WERI-Rb-1 (cell line): Measurements from ENCODE around the gene IWS1.

Experiments
- DNase-seq: peaks from one replicate; pipeline ENCODE4 v3.0.0-alpha.2; 2020
- H3K27ac ChIP-seq: fragments of 250-450 bp; sonication (Bioruptor Pico); 2 replicates; pipeline ENCODE4 v1.5.1; 2020; ENCODE audit warnings: mild to moderate bottlenecking, moderate library complexity
- H3K27me3 ChIP-seq: fragments of 250-450 bp; sonication (Bioruptor Pico); 2 replicates; pipeline ENCODE4 v1.5.1; 2021; ENCODE audit warnings: mild to moderate bottlenecking, low read depth, moderate library complexity; ENCODE audit not compliant: insufficient read depth, severe bottlenecking
- H3K36me3 ChIP-seq: fragments of 250-450 bp; sonication (Bioruptor Pico); 2 replicates; pipeline ENCODE4 v1.5.1; 2020; ENCODE audit warnings: mild to moderate bottlenecking, moderate library complexity
- H3K4me3 ChIP-seq: 2 replicates; pipeline ENCODE4 v1.5.1; 2011; ENCODE audit warnings: low read depth, mild to moderate bottlenecking, control low read depth, low read length
- H3K9me3 ChIP-seq: fragments of 250-450 bp; sonication (Bioruptor Pico); 2 replicates; pipeline ENCODE4 v1.5.1; 2021; ENCODE audit warnings: mild to moderate bottlenecking, moderate library complexity; ENCODE audit not compliant: severe bottlenecking
- CTCF ChIP-seq: IDR thresholded peaks from 2 replicates; pipeline ENCODE4 v1.5.1; 2011; ENCODE audit warnings: low read depth, mild to moderate bottlenecking, control low read depth, inconsistent platforms, low read length

Gene IWS1

GRCh38 chr2:127469974-127470373, 56.3 kb downstream of the IWS1 start:
- peaks cover 7% of the 10 kb centered on the region; the same call in 1 of the 2 replicates for H3K36me3 ChIP-seq
- TF ChIP-seq CTCF = no peak
- H3K27me3 ChIP-seq = no peaks in the 10 kb centered on the region
- no peak overlapping the region for H3K27ac ChIP-seq
- DNase-seq = no peak
- H3K9me3 ChIP-seq = no peaks in the 10 kb centered on the region
- H3K4me3 ChIP-seq = no peak overlapping the region

DNA sequence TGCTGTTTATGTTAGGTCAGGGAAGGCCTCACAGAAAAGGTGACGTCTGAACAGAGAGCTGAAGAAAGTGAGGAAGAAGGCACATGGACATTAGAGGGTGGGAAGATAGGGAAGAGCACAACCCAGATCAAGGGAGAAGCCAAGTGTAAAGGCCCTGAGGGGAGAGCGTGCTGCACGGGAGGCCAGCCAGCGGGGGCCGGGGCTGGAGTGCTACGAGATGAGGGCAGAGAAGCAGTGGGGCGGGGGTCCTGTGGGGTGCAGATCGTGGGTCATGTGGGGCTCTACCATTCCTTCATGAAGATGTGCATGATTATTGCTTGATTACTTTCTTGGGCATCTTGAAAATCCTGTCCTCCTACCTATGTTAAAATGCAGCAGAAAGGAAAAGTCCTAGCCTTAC, 57.2 kb downstream of the IWS1 start:
- TF ChIP-seq CTCF = no peak
- no peak for DNase-seq
- peaks cover 7% of the 10 kb centered on the region; the same call in 1 of the 2 replicates for H3K36me3 ChIP-seq
- no peaks in the 10 kb centered on the region for H3K9me3 ChIP-seq
- no peaks in the 10 kb centered on the region for H3K27me3 ChIP-seq
- H3K4me3 ChIP-seq = no peak overlapping the region
- no peak overlapping the region for H3K27ac ChIP-seq

- no peak overlapping the region for H3K27ac ChIP-seq
- H3K27me3 ChIP-seq = no peaks in the 10 kb centered on the region
- no peak for DNase-seq
- TF ChIP-seq CTCF = no peak
- no peaks in the 10 kb centered on the region for H3K9me3 ChIP-seq
- H3K36me3 ChIP-seq = peaks cover 7% of the 10 kb centered on the region; the same call in 1 of the 2 replicates
- no peak overlapping the region for H3K4me3 ChIP-seq
These were observed 61.0 kb downstream of the IWS1 start for GRCh38 chr2:127465258-127465657.

DNA sequence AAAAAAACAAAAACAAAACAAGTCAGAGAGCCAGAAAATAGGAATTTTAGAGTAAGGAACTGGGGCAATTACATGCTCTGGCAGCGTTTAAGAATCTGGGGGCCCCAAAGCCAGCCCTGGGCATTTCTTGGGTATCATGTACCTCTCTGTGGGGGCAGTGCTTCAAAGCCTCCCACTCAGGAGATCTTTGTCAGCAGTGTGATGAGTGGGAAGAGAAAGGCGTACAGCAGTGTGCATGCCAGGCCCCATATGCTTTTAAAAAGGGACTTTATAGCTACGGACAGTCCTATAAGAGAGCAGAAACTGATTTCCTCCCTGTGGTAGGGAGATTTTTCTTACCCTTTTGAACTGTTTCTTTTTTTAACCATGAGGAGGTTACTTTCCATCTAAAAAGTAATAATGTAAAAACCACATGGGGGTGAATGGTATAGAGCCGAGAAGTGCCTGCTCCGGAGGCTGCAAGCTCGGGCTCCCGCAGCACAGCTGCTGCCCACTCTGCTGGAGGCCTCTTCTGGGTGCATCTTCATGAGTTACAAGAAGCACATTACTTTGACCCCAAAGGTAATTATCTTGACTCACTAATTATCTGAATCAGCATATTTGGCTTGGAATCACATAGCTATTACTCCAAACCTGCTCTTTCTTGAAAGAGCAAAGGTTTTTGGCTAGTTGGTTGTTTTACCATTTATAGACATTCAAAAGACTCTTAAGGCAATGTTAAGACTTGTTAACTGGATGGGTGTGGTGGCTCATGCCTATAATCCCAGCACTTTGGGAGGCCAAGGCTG, 61.6 kb downstream of the IWS1 start:
- no peak for TF ChIP-seq CTCF
- DNase-seq = no peak
- peaks cover 7% of the 10 kb centered on the region; the same call in 1 of the 2 replicates for H3K36me3 ChIP-seq
- H3K9me3 ChIP-seq = no peaks in the 10 kb centered on the region
- H3K27me3 ChIP-seq = no peaks in the 10 kb centered on the region
- no peak overlapping the region for H3K4me3 ChIP-seq
- H3K27ac ChIP-seq = no peak overlapping the region

GRCh38 chr2:127463155-127463991, 62.9 kb downstream of the IWS1 start:
- Histone ChIP-seq H3K27me3 (no peaks in the 10 kb centered on the region), H3K4me3 (no peak overlapping the region), H3K36me3 (no peaks in the 10 kb centered on the region), H3K9me3 (no peaks in the 10 kb centered on the region), H3K27ac (no peak overlapping the region)
- no peak for DNase-seq
- no peak for TF ChIP-seq CTCF
